Measurements from ENCODE around the gene ERC1. TPM values are rescaled to one million over a fixed set of nuclear protein-coding genes. Genes with fewer than 3 reads are reported as not detected.
"Not testable (repeated sequence)": the region's sequence is repeated elsewhere in the genome, so short reads cannot be mapped to it uniquely, and the experiment has no call there.

ERC1 gene
- total and polyA plus RNA-seq, 5 experiments from 2014 or later = 14.0 to 51.9 (median 22.5) TPM

DNA sequence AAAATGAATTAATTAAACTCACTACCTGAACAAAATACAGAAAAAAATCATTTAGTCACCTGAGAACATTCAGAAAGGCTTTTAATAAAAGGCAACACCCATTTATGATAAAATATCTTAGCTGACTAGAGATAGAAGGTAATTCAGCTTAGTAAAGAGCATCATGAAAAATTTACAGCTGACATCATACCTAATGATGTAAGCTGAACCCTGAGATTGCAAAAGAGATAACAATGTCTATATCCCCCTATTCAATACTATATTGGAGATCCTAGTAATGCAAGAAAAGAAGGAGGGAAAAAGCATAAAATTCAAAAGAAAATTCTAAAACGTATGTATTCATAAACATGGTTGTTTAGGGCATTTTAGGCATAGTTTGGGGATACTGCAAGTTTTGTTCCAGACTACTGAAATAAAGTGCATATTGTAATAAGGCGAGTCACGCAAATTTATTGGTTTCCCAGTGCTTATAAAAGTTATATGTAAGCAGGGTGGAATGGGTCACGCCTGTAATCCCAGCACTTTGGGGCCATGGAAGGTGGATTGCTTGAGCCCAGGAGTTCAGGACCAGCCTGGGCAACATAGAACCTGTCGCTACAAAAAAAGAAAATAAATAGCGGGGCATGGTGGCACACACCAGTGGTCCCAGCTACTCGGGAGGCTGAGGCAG is 311.3 kb downstream of the ERC1 start:
- H3K4me1 Mint-ChIP-seq = peaks cover 0 to 11% (median 3%) of the 10 kb centered on the region in 4 donors
- H3K9me3 Mint-ChIP-seq = no peaks in the 10 kb centered on the region
- ATAC-seq (no peak), DNase-seq (no peak)
- POLR2A ChIA-PET = interaction anchor here (1.0 kb wide), 1 partner anchor 284 kb away, joined by 4 read pairs; no protein-coding TSS in a partner anchor
- H3K36me3 Mint-ChIP-seq = peaks cover 6 to 53% (median 33%) of the 10 kb centered on the region in 3 donors
- no peaks in the 10 kb centered on the region for H3K27me3 Mint-ChIP-seq
- no peak overlapping the region for H3K4me3 Mint-ChIP-seq
- H3K27ac Mint-ChIP-seq = peak overlapping the region in 1 of 10 donors; percentile 56

DNA sequence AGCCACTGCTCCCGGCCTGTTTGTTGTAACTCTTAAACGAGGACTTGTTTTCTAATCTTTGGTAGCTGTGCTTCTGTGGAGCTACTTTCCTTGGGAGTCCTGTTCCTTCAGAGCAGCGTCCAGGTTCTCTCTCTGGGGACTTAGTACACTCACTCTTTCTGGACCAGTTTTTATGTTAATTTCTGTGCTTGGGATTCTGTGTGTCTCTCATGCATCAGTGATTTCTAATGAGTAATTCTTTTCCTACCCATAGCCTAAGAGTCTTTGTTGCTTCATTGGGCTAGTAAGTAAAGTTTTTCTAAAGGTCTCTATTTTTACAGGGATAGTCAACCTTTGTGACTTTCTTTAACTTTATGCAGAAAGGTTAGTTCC is 314.0 kb downstream of the ERC1 start:
- no peak for ATAC-seq

DNA sequence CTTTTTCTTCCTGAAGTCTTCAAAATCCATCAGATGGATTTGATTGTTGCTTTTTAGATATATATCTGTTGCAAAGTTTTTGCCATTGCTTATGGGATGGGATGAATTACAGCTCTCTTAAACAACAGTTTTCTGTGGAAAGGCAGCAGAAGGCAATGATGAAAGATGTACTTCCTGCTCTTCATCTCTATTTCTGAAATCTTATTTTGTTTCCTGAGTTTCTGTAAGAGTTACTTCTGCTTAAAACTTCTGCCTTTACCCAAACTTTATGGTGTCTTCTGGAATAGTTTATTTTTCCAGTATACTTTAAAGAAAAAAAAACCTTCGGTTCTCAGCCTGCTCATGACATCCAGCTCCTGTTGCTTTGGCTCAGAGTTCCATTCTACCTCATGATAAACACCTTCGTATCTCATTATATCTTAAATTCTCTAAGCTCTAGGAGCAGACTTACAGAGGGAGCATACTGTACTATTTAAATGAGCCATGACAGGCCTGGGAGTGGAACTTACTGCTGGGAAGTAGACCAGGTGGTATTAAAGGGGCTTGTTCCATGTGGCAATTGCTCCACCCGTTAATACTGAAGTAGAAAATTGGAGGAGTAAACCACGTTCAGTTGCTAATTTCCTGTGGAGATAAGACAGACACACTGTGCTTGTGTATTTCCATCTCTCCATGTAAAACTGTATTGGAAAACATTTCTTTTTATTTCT is 314.9 kb downstream of the ERC1 start:
- DNase-seq (no peak), ATAC-seq (no peak)
- Mint-ChIP-seq H3K27me3 (no peaks in the 10 kb centered on the region), H3K4me1 (peaks cover 0 to 13% (median 3%) of the 10 kb centered on the region in 4 donors), H3K4me3 (no peak overlapping the region), H3K27ac (peak overlapping the region in 5 of 10 donors; percentile 9 to 57 (median 34)), H3K9me3 (no peaks in the 10 kb centered on the region), H3K36me3 (peaks cover 0 to 44% (median 16%) of the 10 kb centered on the region in 3 donors)
- POLR2A ChIA-PET = no interaction called here

More for the DNA sequence above, 314.0 kb downstream of the ERC1 start:
- Mint-ChIP-seq H3K27me3 (no peaks in the 10 kb centered on the region), H3K9me3 (no peaks in the 10 kb centered on the region), H3K36me3 (peaks cover 0 to 44% (median 24%) of the 10 kb centered on the region in 3 donors), H3K27ac (no peak overlapping the region), H3K4me3 (no peak overlapping the region), H3K4me1 (peaks cover 0 to 13% (median 3%) of the 10 kb centered on the region in 4 donors)
- DNase-seq = no peak
- POLR2A ChIA-PET = no interaction called here

DNA sequence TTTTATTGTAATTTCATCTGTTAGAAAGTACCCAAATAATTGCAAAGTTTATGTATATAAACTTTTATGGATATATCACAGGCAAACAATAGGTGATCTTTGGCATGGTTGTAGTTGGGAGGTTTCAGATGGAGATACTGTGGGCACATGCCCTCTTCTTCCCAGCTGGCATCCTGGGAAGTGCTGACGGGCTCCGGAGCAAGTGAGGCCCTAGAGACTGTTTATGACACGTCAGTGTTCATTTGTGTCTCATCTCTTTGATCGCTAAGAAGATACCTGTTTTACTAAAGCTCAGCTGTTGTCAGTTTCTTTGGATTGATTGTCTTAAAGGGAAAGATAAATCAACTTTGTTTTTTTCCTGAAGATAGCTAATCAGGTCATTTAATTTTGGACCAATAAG is 315.8 kb downstream of the ERC1 start:
- H3K27me3 Mint-ChIP-seq = no peaks in the 10 kb centered on the region
- no peak for ATAC-seq
- POLR2A ChIA-PET = no interaction called here
- no peaks in the 10 kb centered on the region for H3K9me3 Mint-ChIP-seq
- peaks cover 0 to 43% (median 17%) of the 10 kb centered on the region in 3 donors for H3K36me3 Mint-ChIP-seq
- H3K4me1 Mint-ChIP-seq = peaks cover 0 to 13% (median 3%) of the 10 kb centered on the region in 4 donors
- no peak for DNase-seq
- peak overlapping the region in 2 of 10 donors; percentile 51 to 57 for H3K27ac Mint-ChIP-seq
- no peak overlapping the region for H3K4me3 Mint-ChIP-seq

DNA sequence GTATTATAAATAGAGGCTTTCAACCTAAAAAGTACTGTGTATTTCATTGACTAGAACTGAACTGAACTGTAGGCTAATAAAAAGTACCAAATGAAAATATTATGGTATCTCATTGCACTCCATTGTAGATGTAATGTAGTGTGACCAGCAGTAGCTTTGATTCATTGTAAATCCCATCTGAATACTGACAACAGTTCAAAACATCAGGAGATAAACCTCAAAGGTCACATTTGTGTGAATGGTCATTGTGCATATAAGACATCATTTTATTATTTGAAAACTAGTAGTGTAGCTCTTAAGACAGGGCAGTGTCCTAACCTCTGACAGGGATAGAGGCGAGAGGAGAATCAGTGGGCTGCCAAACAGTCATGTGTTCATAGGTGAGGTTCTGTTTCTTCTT is 316.8 kb downstream of the ERC1 start:
- no peak overlapping the region for H3K4me3 Mint-ChIP-seq
- DNase-seq = no peak
- H3K27me3 Mint-ChIP-seq = no peaks in the 10 kb centered on the region
- peaks cover 0 to 13% (median 3%) of the 10 kb centered on the region in 4 donors for H3K4me1 Mint-ChIP-seq
- no peak for ATAC-seq
- peaks cover 6 to 47% (median 26%) of the 10 kb centered on the region in 3 donors for H3K36me3 Mint-ChIP-seq
- peaks cover 0 to 2% (median 0%) of the 10 kb centered on the region in 9 donors for H3K9me3 Mint-ChIP-seq
- POLR2A ChIA-PET = no interaction called here
- no peak overlapping the region for H3K27ac Mint-ChIP-seq

DNA sequence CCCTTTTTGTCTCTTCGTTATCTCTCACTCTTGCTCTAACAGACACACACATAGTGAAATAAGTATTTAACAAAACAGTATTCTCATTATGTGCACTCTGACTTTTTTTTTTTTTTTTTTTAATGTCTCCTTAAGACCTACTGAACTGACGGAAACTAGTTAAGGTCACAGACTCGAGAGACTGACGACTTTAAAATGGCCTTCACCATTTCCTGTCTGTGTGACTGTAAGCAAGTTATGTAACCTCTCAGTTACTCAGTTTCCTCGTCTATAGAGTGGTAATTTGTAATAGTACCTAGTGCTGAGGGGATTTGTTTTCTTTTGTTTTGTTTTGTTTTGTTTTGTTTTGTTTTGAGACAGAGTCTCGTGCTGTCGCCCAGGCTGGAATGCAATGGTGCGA is 318.6 kb downstream of the ERC1 start:
- H3K4me3 Mint-ChIP-seq = no peak overlapping the region
- H3K27ac Mint-ChIP-seq = peak overlapping the region in 2 of 10 donors; percentile 22 to 74
- ATAC-seq (no peak), DNase-seq (no peak)
- no peaks in the 10 kb centered on the region for H3K27me3 Mint-ChIP-seq
- POLR2A ChIA-PET = no interaction called here
- peaks cover 0 to 8% (median 0%) of the 10 kb centered on the region in 9 donors for H3K9me3 Mint-ChIP-seq
- H3K4me1 Mint-ChIP-seq = peaks cover 0 to 13% (median 4%) of the 10 kb centered on the region in 4 donors
- H3K36me3 Mint-ChIP-seq = peaks cover 19 to 56% (median 40%) of the 10 kb centered on the region in 3 donors

DNA sequence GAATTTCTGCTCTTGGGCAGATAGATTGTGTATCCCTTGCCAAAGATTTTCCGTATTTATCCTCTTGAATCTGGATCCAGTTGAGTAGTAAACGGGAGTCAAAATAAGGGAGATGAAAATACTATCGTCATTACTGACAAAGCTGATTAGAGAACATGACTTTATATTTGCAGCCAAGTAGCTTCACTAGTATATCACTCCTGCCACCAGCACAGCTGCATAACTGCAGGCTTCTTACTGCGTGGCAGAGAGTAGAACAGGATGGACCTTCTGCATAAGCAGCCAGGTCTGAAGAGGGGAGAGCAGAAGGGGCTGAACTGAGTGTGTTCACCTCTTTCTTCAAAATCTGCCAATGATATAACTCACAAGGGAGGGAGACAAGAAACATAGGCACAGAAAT is 319.6 kb downstream of the ERC1 start:
- Mint-ChIP-seq H3K27me3 (no peaks in the 10 kb centered on the region), H3K9me3 (peaks cover 0 to 13% (median 2%) of the 10 kb centered on the region in 9 donors), H3K4me1 (peaks cover 0 to 6% (median 2%) of the 10 kb centered on the region in 4 donors), H3K27ac (peak overlapping the region in 2 of 10 donors; percentile 27 to 33), H3K4me3 (no peak overlapping the region), H3K36me3 (peaks cover 22 to 63% (median 45%) of the 10 kb centered on the region in 3 donors)
- POLR2A ChIA-PET = no interaction called here
- DNase-seq (no peak), ATAC-seq (no peak)

DNA sequence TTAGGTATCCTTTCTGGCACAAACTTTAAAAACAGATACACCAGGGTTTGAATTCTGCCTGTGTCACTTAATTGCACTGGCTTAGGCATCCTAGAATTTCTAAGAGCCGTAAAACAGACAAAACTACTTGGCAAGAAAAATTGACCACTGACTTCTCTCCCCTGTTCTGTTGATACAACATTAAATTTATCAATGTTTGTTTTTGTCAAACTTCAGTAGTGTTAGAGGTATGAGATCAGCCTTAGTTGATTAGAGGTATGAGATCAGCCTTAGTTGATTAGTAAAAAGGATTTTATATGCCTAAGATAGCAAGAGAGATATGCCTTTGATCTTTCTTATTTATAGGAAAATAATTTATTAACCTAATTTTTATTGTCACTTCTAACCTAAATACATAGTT is 320.1 kb downstream of the ERC1 start:
- H3K4me3 Mint-ChIP-seq = no peak overlapping the region
- no peaks in the 10 kb centered on the region for H3K27me3 Mint-ChIP-seq
- H3K4me1 Mint-ChIP-seq = peaks cover 0 to 2% (median under 1%) of the 10 kb centered on the region in 4 donors
- no peak overlapping the region for H3K27ac Mint-ChIP-seq
- ATAC-seq (no peak), DNase-seq (no peak)
- H3K36me3 Mint-ChIP-seq = peaks cover 22 to 64% (median 48%) of the 10 kb centered on the region in 3 donors
- POLR2A ChIA-PET = no interaction called here
- peaks cover 0 to 13% (median 2%) of the 10 kb centered on the region in 9 donors for H3K9me3 Mint-ChIP-seq

DNA sequence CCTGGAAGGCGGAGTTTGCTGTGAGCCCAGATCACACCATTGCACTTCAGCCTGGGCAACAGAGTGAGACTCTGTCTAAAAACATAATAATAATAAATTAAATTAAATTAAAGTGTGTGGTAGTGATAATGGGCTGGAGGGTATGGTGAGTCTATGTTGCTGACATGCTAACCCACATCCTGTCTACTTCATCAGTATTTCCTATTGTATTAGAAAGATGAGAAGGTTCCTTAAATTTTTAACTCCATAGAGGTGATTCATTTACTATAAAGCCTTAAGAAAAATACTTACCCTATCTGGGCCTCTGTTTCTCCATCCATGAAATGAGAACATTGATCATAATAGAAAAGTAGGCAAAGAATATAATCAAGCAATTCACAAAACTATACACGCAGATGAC is 322.9 kb downstream of the ERC1 start:
- H3K4me3 Mint-ChIP-seq = no peak overlapping the region
- H3K27me3 Mint-ChIP-seq = no peaks in the 10 kb centered on the region
- POLR2A ChIA-PET = no interaction called here
- H3K9me3 Mint-ChIP-seq = peaks cover 0 to 16% (median 2%) of the 10 kb centered on the region in 9 donors
- peaks cover 22 to 72% (median 55%) of the 10 kb centered on the region in 3 donors for H3K36me3 Mint-ChIP-seq
- peaks cover 0 to 2% (median under 1%) of the 10 kb centered on the region in 4 donors for H3K4me1 Mint-ChIP-seq
- no peak for DNase-seq
- ATAC-seq = no peak
- H3K27ac Mint-ChIP-seq = no peak overlapping the region

DNA sequence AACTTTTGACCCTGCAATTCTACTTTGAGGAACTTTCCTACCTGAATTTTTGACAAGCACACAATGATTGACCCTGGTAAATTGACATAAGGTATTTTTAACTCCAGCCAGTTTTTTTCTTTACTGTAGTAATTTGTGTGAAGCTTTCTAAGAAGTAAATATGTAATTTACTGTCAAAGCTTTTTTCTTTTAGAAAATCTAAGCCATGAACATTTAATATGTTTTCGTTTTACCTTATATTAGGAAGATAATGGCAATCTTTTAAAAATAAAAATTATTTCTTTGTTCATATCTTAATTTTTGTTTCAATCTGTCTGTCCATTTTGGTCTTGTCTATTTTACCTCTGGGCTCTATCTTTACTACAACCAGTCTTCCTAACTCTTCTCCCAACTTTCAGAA is 323.5 kb downstream of the ERC1 start:
- Mint-ChIP-seq H3K4me1 (peaks cover 0 to 1% (median under 1%) of the 10 kb centered on the region in 4 donors), H3K36me3 (peaks cover 22 to 68% (median 54%) of the 10 kb centered on the region in 3 donors), H3K9me3 (peaks cover 0 to 16% (median 2%) of the 10 kb centered on the region in 9 donors), H3K27me3 (no peaks in the 10 kb centered on the region), H3K4me3 (no peak overlapping the region), H3K27ac (no peak overlapping the region)
- POLR2A ChIA-PET = no interaction called here
- no peak for ATAC-seq
- DNase-seq = no peak

DNA sequence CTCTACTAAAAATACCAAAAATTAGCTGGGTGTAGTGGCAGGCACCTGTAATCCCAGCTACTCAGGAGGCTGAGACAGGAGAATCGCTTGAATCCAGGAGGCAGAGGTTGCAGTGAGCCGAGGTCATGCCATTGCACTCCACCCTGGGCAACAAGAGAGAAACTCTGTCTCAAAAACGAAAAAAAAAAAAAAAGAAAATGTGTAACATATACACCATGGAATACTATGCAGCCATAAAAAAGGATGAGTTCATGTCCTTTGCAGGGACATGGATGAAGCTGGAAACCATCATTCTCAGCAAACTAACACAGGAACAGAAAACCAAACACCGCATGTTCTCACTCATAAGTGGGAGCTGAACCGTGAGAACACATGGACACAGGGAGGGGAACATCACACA is 326.0 kb downstream of the ERC1 start:
- ATAC-seq, DNase-seq, H3K4me3 Mint-ChIP-seq, H3K27me3 Mint-ChIP-seq, H3K27ac Mint-ChIP-seq, H3K4me1 Mint-ChIP-seq: not testable (repeated sequence)
- POLR2A ChIA-PET = interaction anchor here (0.7 kb wide), 1 partner anchor 609 kb away, joined by 3 read pairs; no protein-coding TSS in a partner anchor
- H3K9me3 Mint-ChIP-seq = peaks cover 0 to 16% (median 2%) of the 10 kb centered on the region in 9 donors
- H3K36me3 Mint-ChIP-seq = peaks cover 22 to 54% (median 47%) of the 10 kb centered on the region in 3 donors

DNA sequence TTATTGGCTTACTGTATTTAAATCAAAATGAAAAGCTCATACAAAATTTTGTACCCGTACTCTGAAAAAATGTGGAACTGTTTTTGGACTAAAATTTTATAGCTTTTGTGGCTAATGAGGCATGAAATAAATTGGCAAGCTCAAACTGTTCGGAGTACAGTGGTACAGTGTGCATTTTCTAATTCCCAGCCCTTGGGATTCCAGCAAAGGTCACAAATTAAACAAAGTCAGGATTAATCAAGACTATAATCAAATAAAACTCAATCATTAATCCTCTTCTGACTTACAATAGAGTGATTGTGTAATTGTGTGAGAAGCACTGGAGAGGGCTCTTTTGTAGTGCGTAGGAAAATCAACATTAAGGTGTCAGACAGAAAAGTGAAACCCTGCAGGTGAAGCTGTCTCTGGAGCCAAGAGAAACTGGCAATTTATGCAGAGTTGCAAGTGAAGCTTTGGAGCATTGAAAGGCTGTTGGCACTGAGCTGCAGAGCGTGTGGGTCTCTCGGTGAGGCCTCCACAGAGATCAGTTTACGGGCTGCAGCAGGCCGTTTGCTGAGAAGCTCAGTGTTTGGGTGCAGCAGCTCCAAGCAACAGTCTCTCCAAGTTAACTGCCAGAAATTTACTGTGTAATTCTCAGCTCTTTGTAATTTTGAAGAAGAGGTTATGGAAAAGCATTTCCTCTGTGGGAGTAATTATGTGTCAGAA is 327.5 kb downstream of the ERC1 start:
- peaks cover 12 to 42% (median 33%) of the 10 kb centered on the region in 3 donors for H3K36me3 Mint-ChIP-seq
- ATAC-seq = no peak
- no peak overlapping the region for H3K27ac Mint-ChIP-seq
- POLR2A ChIA-PET = interaction anchor here (0.6 kb wide), 1 partner anchor 333 kb away, joined by 3 read pairs; no protein-coding TSS in a partner anchor
- H3K4me3 Mint-ChIP-seq = no peak overlapping the region
- H3K27me3 Mint-ChIP-seq = no peaks in the 10 kb centered on the region
- peaks cover 0 to 1% (median 0%) of the 10 kb centered on the region in 4 donors for H3K4me1 Mint-ChIP-seq
- DNase-seq = no peak
- peaks cover 0 to 12% (median 0%) of the 10 kb centered on the region in 9 donors for H3K9me3 Mint-ChIP-seq
